PC-3 (cell line): ENCODE results near the gene C13orf42. TPM values are rescaled to one million over a fixed set of nuclear protein-coding genes. Genes with fewer than 3 reads are reported as not detected.

ENCODE experiments used
- ATAC-seq: fragments of 200-7000 bp; cut with Tn5 transposase; 2 replicates; pipeline ENCODE4 v1.9.1; 2020; ENCODE audit warnings: mild to moderate bottlenecking, moderate library complexity
- BruUV-seq: library from RNA; stranded (reverse); fragments of 400-500 nt; replicated peaks from 2 replicates; lab custom pipeline; 2021; lab: Mats Ljungman, UMichigan
- CTCF ChIA-PET: fragments of 300-600 bp; sonication (Branson Sonifier 250); formaldehyde crosslinking; loops from one replicate; lab custom pipeline; 2022; ENCODE audit warnings: antibody characterized with exemption; lab: Charles Lee
- POLR2A ChIA-PET: fragments of 300-600 bp; sonication (Branson Sonifier 250); formaldehyde crosslinking; loops from one replicate; lab custom pipeline; 2022; ENCODE audit warnings: antibody characterized with exemption; ENCODE audit not compliant: unreplicated experiment; lab: Charles Lee
- DNase-seq: peaks from one replicate; pipeline ENCODE4 v3.0.0-alpha.2; 2015
- H2AFZ ChIP-seq: fragments of 300-600 bp; sonication (generic); 2 replicates; pipeline ENCODE4 v1.6.0; 2016; ENCODE audit warnings: antibody characterized with exemption, low read length
- H3F3A ChIP-seq: fragments of 300-600 bp; sonication (generic); one replicate; pipeline ENCODE4 v1.6.0; 2017; ENCODE audit warnings: antibody characterized with exemption, low read length, control low read depth, mild to moderate bottlenecking; ENCODE audit not compliant: unreplicated experiment
- H3K27ac ChIP-seq: fragments of 300-600 bp; sonication (generic); 2 replicates; pipeline ENCODE4 v1.5.1; 2016; ENCODE audit warnings: mild to moderate bottlenecking, low read length
- H3K27me3 ChIP-seq: fragments of 300-600 bp; sonication (generic); 2 replicates; pipeline ENCODE4 v1.6.1; 2016; ENCODE audit warnings: low read length, mixed read lengths
- H3K36me3 ChIP-seq: fragments of 300-600 bp; sonication (generic); 2 replicates; pipeline ENCODE4 v1.6.1; 2016; ENCODE audit warnings: low read depth, mixed run types, low read length, mixed read lengths
- H3K4me1 ChIP-seq: fragments of 300-600 bp; sonication (generic); 2 replicates; pipeline ENCODE4 v1.5.1; 2016; ENCODE audit warnings: low read length; ENCODE audit not compliant: insufficient read depth
- H3K4me2 ChIP-seq: fragments of 300-600 bp; sonication (generic); 2 replicates; pipeline ENCODE4 v1.6.0; 2016; ENCODE audit warnings: low read length
- H3K4me3 ChIP-seq: fragments of 300-600 bp; sonication (generic); 2 replicates; pipeline ENCODE4 v1.5.1; 2016; ENCODE audit warnings: mild to moderate bottlenecking, low read length, mixed read lengths
- H3K79me2 ChIP-seq: fragments of 300-600 bp; sonication (generic); 2 replicates; pipeline ENCODE4 v1.6.1; 2017; ENCODE audit warnings: low read length, mixed read lengths
- H3K9ac ChIP-seq: fragments of 300-600 bp; sonication (generic); 2 replicates; pipeline ENCODE4 v1.6.0; 2016; ENCODE audit warnings: mild to moderate bottlenecking, low read length
- H3K9me2 ChIP-seq: fragments of 300-600 bp; sonication (generic); replicated peaks from 2 replicates; pipeline ENCODE4 v1.6.1; 2016; ENCODE audit warnings: mixed run types, low read length, mixed read lengths
- H3K9me3 ChIP-seq: fragments of 300-600 bp; sonication (generic); 2 replicates; pipeline ENCODE4 v1.6.1; 2016; ENCODE audit warnings: low read length, mixed read lengths
- H4K20me1 ChIP-seq: fragments of 300-600 bp; sonication (generic); 2 replicates; pipeline ENCODE4 v1.6.1; 2016; ENCODE audit warnings: low read length, mixed read lengths
- EZH2 ChIP-seq: fragments of 300-600 bp; sonication (generic); IDR thresholded peaks from one replicate; pipeline ENCODE4 v1.6.1; 2017; ENCODE audit warnings: antibody characterized with exemption, mild to moderate bottlenecking, low read length; ENCODE audit not compliant: unreplicated experiment
- EZH2phosphoT487 ChIP-seq: fragments of 300-600 bp; sonication (generic); IDR thresholded peaks from 2 replicates; pipeline ENCODE4 v1.6.1; 2018; ENCODE audit warnings: mild to moderate bottlenecking, antibody characterized with exemption, low read length, borderline replicate concordance
- intact Hi-C: fragments of 100-400 bp; cut with micrococcal nuclease; formaldehyde crosslinking; loops from 2 replicates; pipeline ENCODE4 v1.9.0; 2023
- total RNA-seq: library from RNA; depleted of rRNA; stranded (reverse); fragments of >200 nt; gene quantifications from 2 replicates; pipeline ENCODE4 v1.2.3, GENCODE V29; 2014
- TF ChIP-seq, protein P1 (sequence below): fragments of 300-600 bp; sonication (generic); conservative IDR thresholded peaks from 2 replicates; pipeline ENCODE4 v1.5.1; 2017; ENCODE audit warnings: antibody characterized with exemption, low read depth, mild to moderate bottlenecking, low read length

Gene C13orf42
- total RNA-seq, 1 experiment from 2014 or later, result not detected

DNA sequence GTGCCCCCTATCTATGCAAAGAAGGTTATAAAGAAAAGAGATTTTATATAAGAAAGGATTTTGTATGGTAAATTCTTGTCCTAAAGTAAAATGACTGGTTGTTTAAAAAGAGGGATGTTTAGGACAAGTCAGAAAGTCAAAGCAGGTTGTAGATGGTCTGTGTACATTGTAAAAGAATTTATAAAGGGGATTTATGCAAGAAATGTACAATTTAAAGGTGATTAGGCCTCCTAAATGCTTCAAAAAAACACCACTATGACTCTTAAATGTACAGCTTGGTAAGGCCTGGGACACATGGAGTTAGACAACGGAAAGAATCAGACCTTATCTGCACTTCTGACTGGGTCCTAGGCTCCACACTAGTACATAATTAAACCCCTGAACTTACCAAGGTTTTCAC, 19.3 kb upstream of the C13orf42 start:
- TF ChIP-seq EZH2phosphoT487, result no peak
- TF ChIP-seq, protein P1, sequence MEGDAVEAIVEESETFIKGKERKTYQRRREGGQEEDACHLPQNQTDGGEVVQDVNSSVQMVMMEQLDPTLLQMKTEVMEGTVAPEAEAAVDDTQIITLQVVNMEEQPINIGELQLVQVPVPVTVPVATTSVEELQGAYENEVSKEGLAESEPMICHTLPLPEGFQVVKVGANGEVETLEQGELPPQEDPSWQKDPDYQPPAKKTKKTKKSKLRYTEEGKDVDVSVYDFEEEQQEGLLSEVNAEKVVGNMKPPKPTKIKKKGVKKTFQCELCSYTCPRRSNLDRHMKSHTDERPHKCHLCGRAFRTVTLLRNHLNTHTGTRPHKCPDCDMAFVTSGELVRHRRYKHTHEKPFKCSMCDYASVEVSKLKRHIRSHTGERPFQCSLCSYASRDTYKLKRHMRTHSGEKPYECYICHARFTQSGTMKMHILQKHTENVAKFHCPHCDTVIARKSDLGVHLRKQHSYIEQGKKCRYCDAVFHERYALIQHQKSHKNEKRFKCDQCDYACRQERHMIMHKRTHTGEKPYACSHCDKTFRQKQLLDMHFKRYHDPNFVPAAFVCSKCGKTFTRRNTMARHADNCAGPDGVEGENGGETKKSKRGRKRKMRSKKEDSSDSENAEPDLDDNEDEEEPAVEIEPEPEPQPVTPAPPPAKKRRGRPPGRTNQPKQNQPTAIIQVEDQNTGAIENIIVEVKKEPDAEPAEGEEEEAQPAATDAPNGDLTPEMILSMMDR, result no peak
- H4K20me1 ChIP-seq, result no peaks in the 10 kb centered on the region
- no peaks in the 10 kb centered on the region; the same call in 1 of the 2 replicates for H3K36me3 ChIP-seq
- no TSS peak for BruUV-seq
- no peaks in the 10 kb centered on the region for H3K9me3 ChIP-seq
- H2AFZ ChIP-seq, result no peak overlapping the region
- ChIA-PET POLR2A (no interaction called here), CTCF (no interaction called here)
- no peak for ATAC-seq
- no peaks in the 10 kb centered on the region for H3K9me2 ChIP-seq
- no peaks in the 10 kb centered on the region for H3K4me1 ChIP-seq
- no peaks in the 10 kb centered on the region for H3K27me3 ChIP-seq
- intact Hi-C loops, result no loop called here
- no peaks in the 10 kb centered on the region for H3K79me2 ChIP-seq
- DNase-seq, result no peak
- no peaks in the 10 kb centered on the region for H3F3A ChIP-seq
- H3K4me2 ChIP-seq, result no peak overlapping the region
- no peak overlapping the region for H3K27ac ChIP-seq
- no peak overlapping the region for H3K9ac ChIP-seq
- no peak overlapping the region for H3K4me3 ChIP-seq

DNA sequence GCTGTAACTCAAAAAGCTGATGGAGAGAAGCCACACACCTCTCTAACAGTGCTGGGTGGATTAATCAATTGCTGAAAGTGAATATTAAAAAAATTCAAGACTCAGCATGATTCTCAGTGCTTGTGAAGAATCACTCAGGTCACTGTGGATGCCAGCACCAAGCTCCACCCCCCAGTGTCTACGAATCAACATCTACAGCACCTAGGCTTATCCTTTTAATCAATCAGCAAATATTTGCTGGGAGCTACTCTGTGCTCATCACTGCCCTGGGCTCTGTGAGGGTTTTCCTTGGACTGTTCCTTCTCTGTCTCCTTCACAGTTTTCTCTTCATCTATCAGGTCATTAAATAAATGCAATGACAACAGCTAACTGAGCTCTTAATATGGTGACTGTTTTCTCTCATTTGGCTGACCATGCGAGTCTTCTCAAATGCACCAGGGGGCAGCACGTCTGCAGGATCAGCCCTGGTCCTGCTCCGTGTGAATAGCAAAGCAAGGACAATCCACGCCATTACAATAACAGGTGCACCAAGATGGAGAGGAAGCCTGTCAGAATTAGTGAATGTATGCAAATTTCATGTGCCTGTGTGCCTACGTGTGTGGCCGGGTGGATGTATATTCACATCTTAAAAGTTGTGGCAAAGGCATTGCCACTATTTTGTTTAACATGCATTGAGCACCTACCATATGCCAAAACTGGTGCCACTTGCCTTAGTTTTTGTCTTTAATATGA, 14.6 kb upstream of the C13orf42 start:
- Histone ChIP-seq H4K20me1 (no peaks in the 10 kb centered on the region), H3K9me2 (no peaks in the 10 kb centered on the region), H3K27me3 (no peaks in the 10 kb centered on the region), H3K79me2 (no peaks in the 10 kb centered on the region), H3K36me3 (no peaks in the 10 kb centered on the region; the same call in 1 of the 2 replicates), H3K27ac (no peak overlapping the region), H3K4me1 (no peaks in the 10 kb centered on the region), H3K9me3 (no peaks in the 10 kb centered on the region), H3K9ac (no peak overlapping the region), H2AFZ (0 out of 2 replicates have a peak overlapping the region, but pooled peaks have one; percentile 29), H3F3A (no peaks in the 10 kb centered on the region), H3K4me3 (no peak overlapping the region), H3K4me2 (no peak overlapping the region)
- ATAC-seq (peak; percentile 96), DNase-seq (peak; percentile 61)
- POLR2A ChIA-PET, result no interaction called here
- no TSS peak for BruUV-seq
- intact Hi-C loops, result loop anchor here (1.0 kb wide), 1 partner anchor 161 kb away; no protein-coding TSS in a partner anchor
- TF ChIP-seq EZH2phosphoT487 (no peak), EZH2 (no peak)
- TF ChIP-seq, protein P1, result peak; percentile 86
- CTCF ChIA-PET, result interaction anchor here (0.6 to 2.1 kb wide), 10 partner anchors 9 to 1124 kb away, joined by 3 to 33 read pairs (median 4); no protein-coding TSS in a partner anchor
